HCT116 (cell line): ENCODE results near the gene AGER.

ENCODE experiments used
- EGR1 ChIP-seq: IDR thresholded peaks from 2 replicates; pipeline ENCODE4 v1.6.1; 2012; ENCODE audit warnings: low read depth
- EZH2 ChIP-seq: fragments of 200-600 bp; sonication (generic); IDR thresholded peaks from 2 replicates; pipeline ENCODE4 v1.6.1; 2017; ENCODE audit warnings: antibody characterized with exemption, mixed run types
- EZH2phosphoT487 ChIP-seq: fragments of 200-600 bp; IDR thresholded peaks from 2 replicates; pipeline ENCODE4 v1.6.1; 2018; ENCODE audit warnings: antibody characterized with exemption, borderline replicate concordance
- JUND ChIP-seq: IDR thresholded peaks from 2 replicates; pipeline ENCODE4 v1.6.1; 2012
- POLR2A ChIP-seq: IDR thresholded peaks from 2 replicates; pipeline ENCODE4 v1.7.0; 2011; ENCODE audit warnings: borderline replicate concordance; ENCODE audit not compliant: insufficient read depth, insufficient read length; ENCODE audit errors: extremely low read depth
- POLR2AphosphoS5 ChIP-seq: IDR thresholded peaks from 2 replicates; pipeline ENCODE4 v1.6.1; 2011; ENCODE audit warnings: mild to moderate bottlenecking, low read depth, low read length, moderate library complexity
- RAD21 ChIP-seq: IDR thresholded peaks from 2 replicates; pipeline ENCODE4 v1.6.1; 2012; ENCODE audit warnings: low read depth, mild to moderate bottlenecking
- SIN3A ChIP-seq: IDR thresholded peaks from 2 replicates; pipeline ENCODE4 v1.6.1; 2012; ENCODE audit warnings: low read depth
- SP1 ChIP-seq: IDR thresholded peaks from 2 replicates; pipeline ENCODE4 v1.6.1; 2012; ENCODE audit warnings: low read depth
- ZNF274 ChIP-seq: fragments of 200-500 bp; sonication (Bioruptor generic); IDR thresholded peaks from 2 replicates; pipeline ENCODE4 v1.6.1; 2014; ENCODE audit warnings: mild to moderate bottlenecking, low read depth, low read length, inconsistent platforms
- TF ChIP-seq, protein P1 (sequence below): IDR thresholded peaks from 2 replicates; pipeline ENCODE4 v1.6.1; 2012
- TF ChIP-seq, protein P2 (sequence below), 3 experiments: fragments of 200-600 bp in 1 of 3; sonication (generic) in 1 of 3; IDR thresholded peaks in 2 of 3; conservative IDR thresholded peaks in 1 of 3; 2 replicates each; pipeline ENCODE4 v1.5.1; 2012 to 2017; ENCODE audit warnings: low read depth in 2 of 3, low read length in 2 of 3, antibody characterized with exemption in 1 of 3, borderline replicate concordance in 1 of 3, control low read depth in 1 of 3, mild to moderate bottlenecking in 1 of 3, mixed read lengths in 1 of 3, mixed run types in 1 of 3, moderate library complexity in 1 of 3; ENCODE audit not compliant: insufficient read depth in 1 of 3
- TF ChIP-seq, protein P3 (sequence below): IDR thresholded peaks from 2 replicates; pipeline ENCODE4 v1.6.1; 2012; ENCODE audit warnings: low read depth

DNA sequence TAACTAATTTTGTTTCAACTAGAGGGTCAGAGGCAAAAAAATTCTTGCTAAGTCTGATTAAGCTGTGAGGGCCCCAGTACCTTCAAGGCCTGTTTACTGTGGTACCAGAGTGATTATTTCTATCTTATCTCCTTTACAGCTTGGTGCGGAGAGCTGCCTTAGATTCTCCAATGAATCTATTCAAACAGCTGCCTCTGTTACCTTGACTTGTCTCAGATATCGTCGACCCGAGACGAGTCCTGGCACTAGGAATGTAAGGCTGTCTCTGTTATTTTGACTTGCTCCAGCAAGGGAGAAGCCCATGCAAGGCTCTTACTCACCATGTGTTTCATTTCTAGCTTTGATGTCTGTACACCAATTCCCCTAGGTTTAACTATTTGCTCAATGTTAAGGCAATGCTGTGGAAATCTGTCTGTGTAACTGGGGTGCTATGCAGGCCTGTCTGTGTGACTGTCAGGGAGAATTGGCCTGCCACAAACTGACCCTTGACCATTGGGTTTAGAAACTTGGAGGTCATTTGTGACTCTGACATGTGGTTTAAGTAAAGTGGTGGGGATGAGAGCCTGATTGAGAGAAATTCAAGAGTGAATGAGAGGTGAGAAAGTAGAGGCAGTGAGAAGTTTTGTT is 43.5 kb downstream of the AGER start:
- TF ChIP-seq, protein P1, sequence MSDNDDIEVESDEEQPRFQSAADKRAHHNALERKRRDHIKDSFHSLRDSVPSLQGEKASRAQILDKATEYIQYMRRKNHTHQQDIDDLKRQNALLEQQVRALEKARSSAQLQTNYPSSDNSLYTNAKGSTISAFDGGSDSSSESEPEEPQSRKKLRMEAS: no peak
- TF ChIP-seq EZH2 (no peak), JUND (no peak), POLR2A (no peak), SP1 (no peak), ZNF274 (no peak), SIN3A (no peak), EZH2phosphoT487 (no peak), EGR1 (no peak), POLR2AphosphoS5 (no peak), RAD21 (no peak)
- TF ChIP-seq, protein P2, sequence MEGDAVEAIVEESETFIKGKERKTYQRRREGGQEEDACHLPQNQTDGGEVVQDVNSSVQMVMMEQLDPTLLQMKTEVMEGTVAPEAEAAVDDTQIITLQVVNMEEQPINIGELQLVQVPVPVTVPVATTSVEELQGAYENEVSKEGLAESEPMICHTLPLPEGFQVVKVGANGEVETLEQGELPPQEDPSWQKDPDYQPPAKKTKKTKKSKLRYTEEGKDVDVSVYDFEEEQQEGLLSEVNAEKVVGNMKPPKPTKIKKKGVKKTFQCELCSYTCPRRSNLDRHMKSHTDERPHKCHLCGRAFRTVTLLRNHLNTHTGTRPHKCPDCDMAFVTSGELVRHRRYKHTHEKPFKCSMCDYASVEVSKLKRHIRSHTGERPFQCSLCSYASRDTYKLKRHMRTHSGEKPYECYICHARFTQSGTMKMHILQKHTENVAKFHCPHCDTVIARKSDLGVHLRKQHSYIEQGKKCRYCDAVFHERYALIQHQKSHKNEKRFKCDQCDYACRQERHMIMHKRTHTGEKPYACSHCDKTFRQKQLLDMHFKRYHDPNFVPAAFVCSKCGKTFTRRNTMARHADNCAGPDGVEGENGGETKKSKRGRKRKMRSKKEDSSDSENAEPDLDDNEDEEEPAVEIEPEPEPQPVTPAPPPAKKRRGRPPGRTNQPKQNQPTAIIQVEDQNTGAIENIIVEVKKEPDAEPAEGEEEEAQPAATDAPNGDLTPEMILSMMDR (IDR thresholded peaks at IDR 0.05 in 2 of 3, conservative IDR thresholded peaks at IDR 0.05 in 1 of 3; ENCODE audit: borderline replicate concordance in 1 of 3, insufficient read depth in 1 of 3, low read depth in 2 of 3, low read length in 2 of 3): no peak
- TF ChIP-seq, protein P3, sequence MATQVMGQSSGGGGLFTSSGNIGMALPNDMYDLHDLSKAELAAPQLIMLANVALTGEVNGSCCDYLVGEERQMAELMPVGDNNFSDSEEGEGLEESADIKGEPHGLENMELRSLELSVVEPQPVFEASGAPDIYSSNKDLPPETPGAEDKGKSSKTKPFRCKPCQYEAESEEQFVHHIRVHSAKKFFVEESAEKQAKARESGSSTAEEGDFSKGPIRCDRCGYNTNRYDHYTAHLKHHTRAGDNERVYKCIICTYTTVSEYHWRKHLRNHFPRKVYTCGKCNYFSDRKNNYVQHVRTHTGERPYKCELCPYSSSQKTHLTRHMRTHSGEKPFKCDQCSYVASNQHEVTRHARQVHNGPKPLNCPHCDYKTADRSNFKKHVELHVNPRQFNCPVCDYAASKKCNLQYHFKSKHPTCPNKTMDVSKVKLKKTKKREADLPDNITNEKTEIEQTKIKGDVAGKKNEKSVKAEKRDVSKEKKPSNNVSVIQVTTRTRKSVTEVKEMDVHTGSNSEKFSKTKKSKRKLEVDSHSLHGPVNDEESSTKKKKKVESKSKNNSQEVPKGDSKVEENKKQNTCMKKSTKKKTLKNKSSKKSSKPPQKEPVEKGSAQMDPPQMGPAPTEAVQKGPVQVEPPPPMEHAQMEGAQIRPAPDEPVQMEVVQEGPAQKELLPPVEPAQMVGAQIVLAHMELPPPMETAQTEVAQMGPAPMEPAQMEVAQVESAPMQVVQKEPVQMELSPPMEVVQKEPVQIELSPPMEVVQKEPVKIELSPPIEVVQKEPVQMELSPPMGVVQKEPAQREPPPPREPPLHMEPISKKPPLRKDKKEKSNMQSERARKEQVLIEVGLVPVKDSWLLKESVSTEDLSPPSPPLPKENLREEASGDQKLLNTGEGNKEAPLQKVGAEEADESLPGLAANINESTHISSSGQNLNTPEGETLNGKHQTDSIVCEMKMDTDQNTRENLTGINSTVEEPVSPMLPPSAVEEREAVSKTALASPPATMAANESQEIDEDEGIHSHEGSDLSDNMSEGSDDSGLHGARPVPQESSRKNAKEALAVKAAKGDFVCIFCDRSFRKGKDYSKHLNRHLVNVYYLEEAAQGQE: no peak
